GM06990 (cell line): ENCODE measurements around the gene STARD6.

Source experiments
- DNase-seq: peaks from one replicate; pipeline ENCODE4 v3.0.0-alpha.2; 2011; ENCODE audit not compliant: insufficient read length; ENCODE audit errors: extremely low read depth
- H3K27me3 ChIP-seq: replicated peaks from 2 replicates; pipeline ENCODE4 v1.6.0; 2011; ENCODE audit warnings: low read length; ENCODE audit not compliant: control insufficient read depth, insufficient read depth
- H3K36me3 ChIP-seq: 2 replicates; pipeline ENCODE4 v1.5.1; 2011; ENCODE audit warnings: low read length; ENCODE audit not compliant: control insufficient read depth, insufficient read depth
- H3K4me3 ChIP-seq: replicated peaks from 2 replicates; pipeline ENCODE4 v1.5.1; 2011; ENCODE audit warnings: low read depth, mild to moderate bottlenecking, control low read depth, low read length
- TF ChIP-seq, protein P1 (sequence below): IDR thresholded peaks from 2 replicates; pipeline ENCODE4 v1.5.1; 2011; ENCODE audit warnings: low read length, control low read depth, mild to moderate bottlenecking, inconsistent platforms; ENCODE audit not compliant: insufficient read depth, poor library complexity, severe bottlenecking

STARD6 gene

DNA sequence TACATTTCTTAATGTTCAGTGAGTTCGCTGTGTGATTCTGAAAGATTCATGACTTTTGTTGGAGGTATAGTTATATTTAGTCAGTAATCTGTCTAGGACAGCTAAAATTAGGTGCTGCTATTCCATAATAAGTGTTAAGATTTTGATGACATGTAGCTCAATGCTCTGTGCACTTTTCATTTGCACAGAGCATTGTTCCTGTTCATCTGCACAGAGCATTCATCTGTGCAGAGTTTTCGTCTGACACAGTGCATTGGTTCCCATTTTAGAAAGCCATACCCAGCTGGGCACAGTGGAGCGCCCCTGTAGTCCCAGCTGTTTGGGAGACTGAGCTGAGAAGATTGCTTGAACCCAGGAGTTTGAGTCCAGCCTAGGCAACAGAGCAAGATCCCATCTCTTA lies 79.8 kb downstream of the STARD6 start:
- H3K27me3 ChIP-seq = no peaks in the 10 kb centered on the region
- H3K36me3 ChIP-seq = peaks cover 2% of the 10 kb centered on the region
- TF ChIP-seq, protein P1, sequence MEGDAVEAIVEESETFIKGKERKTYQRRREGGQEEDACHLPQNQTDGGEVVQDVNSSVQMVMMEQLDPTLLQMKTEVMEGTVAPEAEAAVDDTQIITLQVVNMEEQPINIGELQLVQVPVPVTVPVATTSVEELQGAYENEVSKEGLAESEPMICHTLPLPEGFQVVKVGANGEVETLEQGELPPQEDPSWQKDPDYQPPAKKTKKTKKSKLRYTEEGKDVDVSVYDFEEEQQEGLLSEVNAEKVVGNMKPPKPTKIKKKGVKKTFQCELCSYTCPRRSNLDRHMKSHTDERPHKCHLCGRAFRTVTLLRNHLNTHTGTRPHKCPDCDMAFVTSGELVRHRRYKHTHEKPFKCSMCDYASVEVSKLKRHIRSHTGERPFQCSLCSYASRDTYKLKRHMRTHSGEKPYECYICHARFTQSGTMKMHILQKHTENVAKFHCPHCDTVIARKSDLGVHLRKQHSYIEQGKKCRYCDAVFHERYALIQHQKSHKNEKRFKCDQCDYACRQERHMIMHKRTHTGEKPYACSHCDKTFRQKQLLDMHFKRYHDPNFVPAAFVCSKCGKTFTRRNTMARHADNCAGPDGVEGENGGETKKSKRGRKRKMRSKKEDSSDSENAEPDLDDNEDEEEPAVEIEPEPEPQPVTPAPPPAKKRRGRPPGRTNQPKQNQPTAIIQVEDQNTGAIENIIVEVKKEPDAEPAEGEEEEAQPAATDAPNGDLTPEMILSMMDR = no peak
- no peak overlapping the region for H3K4me3 ChIP-seq
- DNase-seq = no peak
